NK-92 (cell line): ENCODE data around the gene KIF16B.

Experiments
- DNase-seq: peaks from one replicate; lab custom pipeline; 2025; ENCODE audit not compliant: unreplicated experiment; lab: John Stamatoyannopoulos, UW

The KIF16B gene

GRCh38 chr20:16485401-16485800 is 87.8 kb downstream of the KIF16B start:
- DNase-seq = no peak

- no peak for DNase-seq
Measured at GRCh38 chr20:16483024-16483423, 90.2 kb downstream of the KIF16B start.

GRCh38 chr20:16481977-16482376 is 91.3 kb downstream of the KIF16B start:
- no peak for DNase-seq

DNA sequence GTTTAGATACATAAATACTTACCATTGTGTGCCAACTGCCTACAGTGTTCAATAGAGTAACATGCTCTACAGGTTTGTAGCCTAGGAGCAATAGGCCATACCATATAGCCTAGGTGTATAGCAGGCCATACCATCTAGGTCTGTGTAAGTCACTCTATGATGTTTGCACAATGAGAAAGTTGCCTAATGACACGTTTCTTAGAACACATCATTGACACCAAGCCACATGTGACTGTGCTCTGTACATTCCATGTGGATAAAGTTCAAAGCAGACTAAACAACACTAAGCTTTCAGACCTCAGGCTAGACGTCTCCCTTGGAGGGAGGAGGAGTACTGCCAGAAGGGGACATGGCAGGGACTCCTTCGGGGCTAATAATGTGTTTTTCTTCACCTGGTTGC is 93.6 kb downstream of the KIF16B start:
- DNase-seq = no peak

GRCh38 chr20:16477632-16478031 is 95.6 kb downstream of the KIF16B start:
- no peak for DNase-seq

GRCh38 chr20:16476032-16476431 is 97.2 kb downstream of the KIF16B start:
- DNase-seq = no peak

DNA sequence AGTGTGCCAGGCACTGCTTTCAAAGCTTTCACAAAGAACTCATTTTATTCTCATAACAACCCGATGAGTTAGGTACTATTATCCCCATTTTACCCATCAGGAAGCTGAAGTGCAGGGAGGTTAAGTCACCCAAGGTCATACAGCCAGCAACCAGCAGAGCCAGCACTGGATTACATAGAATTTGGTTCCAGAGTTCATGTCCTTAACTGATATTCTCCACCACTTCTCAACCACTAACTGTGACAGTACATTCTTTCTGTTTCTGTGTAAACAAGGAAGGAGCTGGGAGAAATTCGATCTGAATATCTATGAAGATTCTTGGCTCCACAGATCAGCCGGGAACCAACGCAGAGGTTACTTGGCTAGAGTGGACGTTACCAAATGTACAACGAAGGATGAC is 98.0 kb downstream of the KIF16B start:
- no peak for DNase-seq

DNA sequence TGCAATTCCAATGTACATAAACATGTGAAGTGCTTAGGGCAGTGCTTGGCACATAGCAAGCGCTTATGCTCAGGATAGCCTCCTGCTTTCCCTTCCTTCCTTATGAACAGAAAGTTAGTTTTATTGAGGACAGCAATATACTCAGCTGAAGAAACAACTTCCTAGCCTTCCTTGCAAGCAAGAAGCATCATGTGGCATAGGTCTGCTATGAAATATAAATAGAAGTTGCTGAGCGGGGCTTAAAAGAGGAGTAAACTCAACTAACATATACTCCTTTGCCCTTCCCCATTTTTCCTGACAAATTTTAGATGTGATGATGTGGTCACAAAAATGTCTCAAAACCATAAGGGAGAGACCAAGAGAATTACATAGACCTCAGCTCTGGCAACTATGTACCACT is 98.9 kb downstream of the KIF16B start:
- no peak for DNase-seq

DNA sequence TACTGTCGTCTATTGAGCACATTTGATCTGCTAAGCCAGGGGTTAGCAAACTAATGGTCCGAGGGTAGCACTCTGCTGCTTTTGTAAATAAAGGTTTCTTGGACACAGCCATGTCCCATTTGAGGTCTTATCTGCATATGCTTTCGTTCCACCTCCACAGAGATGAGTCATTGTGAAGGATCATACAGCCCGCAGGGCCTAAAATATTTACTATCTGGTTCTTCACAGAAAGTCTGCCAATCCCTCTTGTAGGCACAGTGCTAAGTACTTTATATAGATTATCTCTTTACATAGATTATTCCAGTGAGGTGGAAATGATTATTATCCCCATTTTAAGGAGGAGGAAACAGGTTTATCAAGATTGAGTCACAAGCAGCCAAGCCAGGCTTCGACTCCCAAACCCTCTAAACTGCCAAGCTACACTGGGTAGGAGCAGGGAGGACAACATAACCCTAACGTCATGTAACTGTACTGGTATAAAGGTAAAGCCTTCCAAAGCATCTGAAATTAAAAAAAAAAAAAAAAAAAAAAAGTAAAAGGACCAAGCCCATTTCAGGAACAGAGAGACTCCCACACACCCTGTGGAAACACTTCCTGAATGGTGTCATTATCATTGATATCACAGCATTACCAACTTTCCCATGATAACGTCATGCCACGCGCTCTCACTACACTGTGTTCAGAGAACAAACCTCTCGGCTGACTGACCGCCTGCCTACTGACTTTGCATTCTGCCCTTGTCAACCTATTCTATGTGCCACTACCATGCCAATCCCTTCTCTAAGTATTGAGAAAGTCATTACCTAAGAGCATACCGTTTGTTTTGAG is 101.0 kb downstream of the KIF16B start:
- DNase-seq = no peak

DNA sequence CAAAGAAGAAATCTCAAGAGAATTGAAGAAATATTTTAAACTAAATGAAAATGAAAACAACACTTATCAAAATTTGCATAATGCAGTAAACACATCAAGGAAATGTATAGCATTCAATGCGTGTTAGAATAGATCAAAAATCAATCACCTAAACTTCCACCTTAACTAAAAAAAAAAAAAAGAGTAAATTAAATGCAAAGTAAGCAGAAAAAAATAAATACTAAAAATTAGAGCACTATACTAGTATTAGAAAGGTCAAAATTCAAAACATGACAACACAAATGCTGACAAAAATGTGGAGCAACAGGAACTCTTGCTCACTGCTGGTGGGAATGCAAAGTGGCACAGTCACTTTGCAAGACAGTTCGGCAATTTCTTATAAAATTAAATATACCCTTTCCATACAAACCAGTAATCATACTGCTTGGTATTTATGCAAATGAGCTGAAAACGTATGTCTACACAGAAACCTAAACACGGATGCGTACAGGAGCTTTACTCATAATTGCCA is 103.8 kb downstream of the KIF16B start:
- DNase-seq = no peak

- DNase-seq = no peak
Measured at GRCh38 chr20:16462711-16463110, 110.5 kb downstream of the KIF16B start.

- DNase-seq = no peak
Measured at GRCh38 chr20:16459019-16459700, 114.1 kb downstream of the KIF16B start.

- no peak for DNase-seq
Measured at GRCh38 chr20:16457514-16457913, 115.7 kb downstream of the KIF16B start.

DNA sequence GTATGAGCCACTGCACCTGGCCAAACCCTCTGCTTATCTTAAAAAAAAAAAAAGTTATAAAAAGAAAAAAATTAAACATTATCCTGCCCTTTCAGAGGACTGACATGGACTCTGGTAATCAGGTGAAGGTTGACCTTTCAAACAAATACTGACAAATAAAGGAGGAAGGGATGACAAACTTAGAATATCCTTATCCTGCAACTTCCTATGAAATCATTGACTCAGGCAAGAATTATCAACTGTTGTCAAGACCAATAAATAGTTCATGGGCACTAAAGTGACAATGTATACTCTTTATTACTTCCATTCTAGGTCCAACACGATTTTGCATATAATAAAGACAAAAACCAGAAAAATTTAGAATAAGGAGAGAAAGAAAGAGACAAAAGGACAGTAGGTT is 117.9 kb downstream of the KIF16B start:
- DNase-seq = no peak

GRCh38 chr20:16451982-16452381 is 121.3 kb downstream of the KIF16B start:
- DNase-seq = no peak

- no peak for DNase-seq
Measured at GRCh38 chr20:16451001-16451400, 122.2 kb downstream of the KIF16B start.

- no peak for DNase-seq
Measured at GRCh38 chr20:16446991-16447390, 126.3 kb downstream of the KIF16B start.

DNA sequence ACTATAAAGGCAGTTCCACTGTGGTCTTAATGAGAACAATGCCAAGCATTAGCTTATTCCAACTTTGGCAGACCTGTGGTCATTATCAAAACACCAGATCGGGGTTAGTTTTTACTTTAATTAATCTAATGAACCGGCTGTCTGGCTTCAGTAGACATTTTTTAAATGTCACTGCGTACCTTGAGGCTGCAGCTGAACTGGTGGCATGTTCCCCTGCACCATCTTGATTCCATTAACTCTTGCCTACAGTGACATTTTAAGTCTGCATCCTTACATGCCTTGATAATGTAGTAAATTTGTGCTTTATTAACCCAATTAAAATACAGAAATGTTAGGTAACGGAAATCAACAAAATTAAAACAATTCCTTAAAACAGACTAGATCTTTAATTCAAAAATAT is 127.0 kb downstream of the KIF16B start:
- no peak for DNase-seq

DNA sequence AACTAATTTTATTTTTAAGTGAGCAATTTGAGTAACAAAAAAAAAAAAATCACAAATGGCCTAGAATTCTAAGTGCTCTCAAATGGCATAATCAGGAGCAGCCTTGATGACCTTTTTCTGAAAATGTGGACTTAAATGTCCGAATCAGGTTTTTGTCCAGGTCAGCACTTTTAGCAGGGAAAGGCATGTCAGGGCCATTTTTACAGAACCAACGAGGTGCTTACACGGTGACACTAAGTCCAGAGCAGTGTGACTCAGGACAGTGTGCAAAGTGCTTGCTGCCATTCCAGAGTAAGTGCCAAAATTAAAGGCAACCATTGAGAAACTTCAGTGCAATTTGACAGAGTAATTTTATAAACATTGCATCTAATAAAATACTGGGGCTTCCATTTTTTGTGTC is 127.8 kb downstream of the KIF16B start:
- DNase-seq = no peak

DNA sequence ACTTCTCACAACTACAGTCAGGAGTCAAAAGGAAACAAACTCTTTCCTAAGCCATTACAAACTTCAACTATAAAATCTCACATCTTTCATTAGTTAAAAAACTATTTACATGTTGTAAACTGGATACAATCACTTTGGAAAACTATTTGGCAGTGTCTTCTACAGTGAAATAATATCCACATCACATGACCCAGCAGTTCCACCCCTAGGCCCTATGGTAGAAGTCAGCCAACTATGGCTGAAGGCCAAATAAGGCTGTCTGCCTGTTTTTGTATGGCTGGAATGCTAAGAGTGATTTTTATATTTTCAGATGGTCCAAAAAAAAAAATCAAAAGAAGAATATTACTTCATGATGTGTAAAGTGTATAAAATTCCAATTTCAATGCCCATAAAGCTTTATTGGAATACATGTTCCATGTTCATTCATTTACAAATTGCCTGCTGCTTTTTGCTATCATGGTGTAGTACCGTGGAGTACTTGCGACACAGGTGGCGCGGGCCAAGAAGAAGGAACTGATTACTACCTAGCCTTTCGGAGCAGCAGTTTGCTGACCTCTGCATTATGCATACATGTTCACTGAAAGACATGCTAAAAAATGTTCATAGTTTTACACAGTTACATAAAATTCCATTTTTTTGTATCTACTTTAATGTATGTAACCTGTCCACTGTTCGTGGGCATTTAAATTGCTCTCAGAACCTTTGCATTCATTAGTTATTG is 129.0 kb downstream of the KIF16B start:
- no peak for DNase-seq

DNA sequence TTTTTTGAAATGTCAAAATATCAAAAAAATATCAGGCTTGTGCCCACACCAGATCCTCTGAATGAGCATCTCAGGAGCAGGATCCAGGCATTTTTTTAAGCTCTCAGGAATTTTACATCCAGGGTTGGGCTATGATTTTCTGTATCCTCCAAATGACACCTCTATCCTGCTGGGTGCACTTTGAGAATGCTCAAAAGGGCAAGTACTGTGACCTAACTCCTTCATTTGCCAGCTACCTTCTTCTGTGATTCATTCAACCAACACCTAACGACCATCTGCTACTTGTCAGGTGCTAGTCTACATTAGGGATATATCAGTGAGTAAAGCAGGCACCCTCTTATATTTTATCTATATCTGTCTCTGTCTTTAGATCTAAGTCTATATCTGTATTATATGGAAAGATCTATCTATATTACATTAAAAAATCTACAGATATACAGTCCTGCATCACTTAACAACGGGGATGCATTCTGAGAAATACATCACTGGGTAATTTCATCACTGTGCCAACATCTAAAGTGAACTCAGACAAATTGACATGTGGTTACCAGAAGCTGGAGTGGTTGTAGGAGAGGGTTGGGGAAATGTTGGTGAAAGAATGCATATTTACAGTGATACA is 131.6 kb downstream of the KIF16B start:
- DNase-seq = no peak
